Measurements from ENCODE around the gene NFE2L1. TPM values are rescaled to one million over a fixed set of nuclear protein-coding genes. Genes with fewer than 3 reads are reported as not detected.
"Not testable (repeated sequence)": the region's sequence is repeated elsewhere in the genome, so short reads cannot be mapped to it uniquely, and the experiment has no call there.

The NFE2L1 gene
- polyA plus RNA-seq, 1 donor, result 272 TPM

GRCh38 chr17:48023400-48024148 is 24.6 kb upstream of the NFE2L1 start:
- no peak for DNase-seq (ENCODE audit: low read depth)

GRCh38 chr17:48024149-48025039 is 23.8 kb upstream of the NFE2L1 start:
- no peak for DNase-seq (ENCODE audit: low read depth)

GRCh38 chr17:48025040-48025903 is 22.9 kb upstream of the NFE2L1 start:
- peak; percentile 85 for DNase-seq (ENCODE audit: low read depth)

- DNase-seq (ENCODE audit: low read depth), result no peak
These were observed 22.2 kb upstream of the NFE2L1 start for GRCh38 chr17:48025904-48026501.

GRCh38 chr17:48026502-48027321 is 21.4 kb upstream of the NFE2L1 start:
- DNase-seq (ENCODE audit: low read depth), result peak; percentile 73

GRCh38 chr17:48027322-48027981 is 20.7 kb upstream of the NFE2L1 start:
- DNase-seq (ENCODE audit: low read depth), result no peak

GRCh38 chr17:48028736-48029135 is 19.4 kb upstream of the NFE2L1 start:
- DNase-seq (ENCODE audit: low read depth), result no peak

- no peak for DNase-seq (ENCODE audit: low read depth)
These were observed 17.6 kb upstream of the NFE2L1 start for GRCh38 chr17:48030531-48030930.

- DNase-seq (ENCODE audit: low read depth), result no peak
These were observed 16.2 kb upstream of the NFE2L1 start for GRCh38 chr17:48031966-48032365.

- not testable (repeated sequence) for DNase-seq (ENCODE audit: low read depth)
These were observed 13.4 kb upstream of the NFE2L1 start for GRCh38 chr17:48034734-48035133.

GRCh38 chr17:48036693-48037035 is 11.5 kb upstream of the NFE2L1 start:
- no peak for DNase-seq (ENCODE audit: low read depth)

- no peak for DNase-seq (ENCODE audit: low read depth)
These were observed 10.9 kb upstream of the NFE2L1 start, which contains the start of gene COPZ2 for GRCh38 chr17:48037036-48037837. TSS of gene COPZ2 (minus strand) at chr17:48037797. CDS start at chr17:48037777, 20 bp downstream.

GRCh38 chr17:48037838-48038323 is 10.3 kb upstream of the NFE2L1 start:
- no peak for DNase-seq (ENCODE audit: low read depth)

GRCh38 chr17:48038687-48039086 is 9.5 kb upstream of the NFE2L1 start:
- no peak for DNase-seq (ENCODE audit: low read depth)

GRCh38 chr17:48043176-48043575 is 5.0 kb upstream of the NFE2L1 start:
- DNase-seq (ENCODE audit: low read depth), result no peak

- DNase-seq (ENCODE audit: low read depth), result no peak
These were observed 3.3 kb upstream of the NFE2L1 start for GRCh38 chr17:48044851-48045250.

GRCh38 chr17:48045316-48046001 is 2.7 kb upstream of the NFE2L1 start:
- no peak for DNase-seq (ENCODE audit: low read depth)

GRCh38 chr17:48046296-48046695 is 1.9 kb upstream of the NFE2L1 start:
- no peak for DNase-seq (ENCODE audit: low read depth)
